Astrocyte of the cerebellum (primary cell): ENCODE data around the gene KRT3.
"Not testable (repeated sequence)": the region's sequence is repeated elsewhere in the genome, so short reads cannot be mapped to it uniquely, and the experiment has no call there.

Experiments used
- DNase-seq: peaks from one replicate; pipeline ENCODE4 v3.0.0-alpha.2; 2011; ENCODE audit warnings: low read depth
- H3K4me3 ChIP-seq: 2 replicates; pipeline ENCODE4 v1.5.1; 2011; ENCODE audit warnings: mild to moderate bottlenecking, low read depth, low read length, moderate library complexity
- in situ Hi-C: cut with HindIII; loops from 2 replicates; pipeline ENCODE4 v1.10.0; 2017; ENCODE audit warnings: low sequenced_read_pairs
- TF ChIP-seq, protein P1 (sequence below): IDR thresholded peaks from 2 replicates; pipeline ENCODE4 v1.5.1; 2012; ENCODE audit warnings: low read length, low read depth, moderate library complexity, mild to moderate bottlenecking; ENCODE audit errors: missing control alignments

The KRT3 gene

GRCh38 chr12:52798003-52798670 is 2.2 kb upstream of the KRT3 start:
- H3K4me3 ChIP-seq, result no peak overlapping the region
- peak; percentile 8 for DNase-seq
- in situ Hi-C loops, result no loop called here
- TF ChIP-seq, protein P1, sequence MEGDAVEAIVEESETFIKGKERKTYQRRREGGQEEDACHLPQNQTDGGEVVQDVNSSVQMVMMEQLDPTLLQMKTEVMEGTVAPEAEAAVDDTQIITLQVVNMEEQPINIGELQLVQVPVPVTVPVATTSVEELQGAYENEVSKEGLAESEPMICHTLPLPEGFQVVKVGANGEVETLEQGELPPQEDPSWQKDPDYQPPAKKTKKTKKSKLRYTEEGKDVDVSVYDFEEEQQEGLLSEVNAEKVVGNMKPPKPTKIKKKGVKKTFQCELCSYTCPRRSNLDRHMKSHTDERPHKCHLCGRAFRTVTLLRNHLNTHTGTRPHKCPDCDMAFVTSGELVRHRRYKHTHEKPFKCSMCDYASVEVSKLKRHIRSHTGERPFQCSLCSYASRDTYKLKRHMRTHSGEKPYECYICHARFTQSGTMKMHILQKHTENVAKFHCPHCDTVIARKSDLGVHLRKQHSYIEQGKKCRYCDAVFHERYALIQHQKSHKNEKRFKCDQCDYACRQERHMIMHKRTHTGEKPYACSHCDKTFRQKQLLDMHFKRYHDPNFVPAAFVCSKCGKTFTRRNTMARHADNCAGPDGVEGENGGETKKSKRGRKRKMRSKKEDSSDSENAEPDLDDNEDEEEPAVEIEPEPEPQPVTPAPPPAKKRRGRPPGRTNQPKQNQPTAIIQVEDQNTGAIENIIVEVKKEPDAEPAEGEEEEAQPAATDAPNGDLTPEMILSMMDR, result no peak

DNA sequence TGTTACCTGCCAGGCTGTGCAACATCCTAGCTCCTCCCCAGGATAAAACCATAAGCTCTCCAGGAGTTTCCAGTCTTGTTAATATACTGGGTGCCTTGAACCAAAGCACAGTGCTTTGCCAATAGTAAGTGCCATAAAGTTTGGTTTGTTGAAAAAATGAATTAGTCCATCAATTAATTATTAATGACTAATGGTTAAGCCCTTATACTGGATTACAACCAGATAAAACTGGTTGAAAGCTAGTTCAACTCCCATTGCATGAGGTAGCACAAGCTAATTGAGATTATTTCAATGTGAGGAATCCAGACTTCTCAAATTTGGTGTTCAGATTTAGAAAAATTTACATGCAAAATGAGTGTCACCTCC is 1.6 kb upstream of the KRT3 start:
- no peak overlapping the region for H3K4me3 ChIP-seq
- in situ Hi-C loops, result no loop called here
- no peak for DNase-seq
- TF ChIP-seq, protein P1, result no peak

DNA sequence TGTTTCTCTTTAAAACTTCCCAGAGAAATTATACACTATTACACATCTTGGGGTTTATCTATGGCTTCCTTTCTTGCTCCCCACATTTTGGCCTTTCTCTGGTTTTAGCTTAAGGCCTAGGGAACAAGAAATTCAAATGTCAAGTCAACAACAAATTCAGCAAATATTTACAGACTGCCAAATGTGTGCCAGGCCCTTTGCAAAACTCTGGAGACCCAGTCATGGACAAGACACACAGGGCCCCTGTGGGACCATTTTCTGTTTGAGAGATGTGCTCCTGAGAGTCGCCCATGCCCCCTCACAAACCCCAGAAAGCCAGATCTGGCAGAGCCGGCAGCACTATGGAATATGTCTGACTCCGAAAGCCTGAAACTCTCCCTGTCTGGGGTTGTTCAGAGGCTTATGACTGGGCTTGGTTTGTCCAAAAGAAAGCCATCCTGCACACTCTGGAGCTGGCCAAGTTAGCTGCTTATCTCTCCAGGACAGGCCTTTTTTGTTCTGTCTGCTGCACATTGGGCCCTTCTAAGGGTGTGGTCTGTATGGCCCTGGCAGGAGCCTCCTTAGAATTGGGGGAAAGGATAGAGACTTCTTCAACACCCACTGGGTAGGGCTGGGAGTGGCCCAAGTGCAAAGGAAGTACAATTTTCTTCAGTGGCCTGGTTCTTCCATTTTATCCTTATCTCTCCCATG is 1.1 kb upstream of the KRT3 start:
- no peak overlapping the region for H3K4me3 ChIP-seq
- TF ChIP-seq, protein P1, result no peak
- DNase-seq, result no peak
- in situ Hi-C loops, result no loop called here

- no peak overlapping the region for H3K4me3 ChIP-seq
- TF ChIP-seq, protein P1, result no peak
- in situ Hi-C loops, result no loop called here
- DNase-seq, result no peak
Measured at GRCh38 chr12:52796429-52796794, 495 bp upstream of the KRT3 start.

GRCh38 chr12:52795332-52795674 is 614 bp downstream of the KRT3 start:
- H3K4me3 ChIP-seq, DNase-seq, in situ Hi-C loops: not testable (repeated sequence)

GRCh38 chr12:52794479-52795331 is 1.2 kb downstream of the KRT3 start:
- TF ChIP-seq, protein P1, result no peak
- no peak for DNase-seq
- in situ Hi-C loops, result no loop called here
- no peak overlapping the region for H3K4me3 ChIP-seq
